Transverse colon (tissue), 4 donors: ENCODE measurements around the gene SPEG. TPM values are rescaled to one million over a fixed set of nuclear protein-coding genes. Genes with fewer than 3 reads are reported as not detected.
A peak's percentile ranks its signal among the peaks of the same experiment; 100 is the strongest.

Experiments
- DNase-seq: peaks from one replicate; pipeline ENCODE4 v3.0.0-alpha.2; 2019
- H3K27ac ChIP-seq, 4 donors: fragments of 200-600 bp; sonication (generic); 2 replicates each; pipeline ENCODE4 v1.5.1; 2016 to 2018; ENCODE audit warnings: inconsistent platforms in 4 of 4
- H3K27me3 ChIP-seq: fragments of 200-600 bp; sonication (generic); 2 replicates; pipeline ENCODE4 v1.5.1; 2017; ENCODE audit warnings: inconsistent platforms
- H3K36me3 ChIP-seq, 4 donors: fragments of 200-600 bp; sonication (generic); 2 replicates each; pipeline ENCODE4 v1.5.1; 2017 to 2019; ENCODE audit warnings: inconsistent platforms in 4 of 4
- H3K4me1 ChIP-seq, 4 donors: fragments of 200-600 bp; sonication (generic); 2 replicates each; pipeline ENCODE4 v1.5.1; 2017 to 2020; ENCODE audit warnings: inconsistent platforms in 4 of 4
- H3K4me3 ChIP-seq, 4 donors: fragments of 200-600 bp; sonication (generic); 1 replicate in 1 of 4; 2 replicates in 3 of 4; pipeline versions ENCODE4 v1.5.1 to v1.6.1; 2017 to 2019; ENCODE audit warnings: inconsistent platforms in 4 of 4
- H3K9me3 ChIP-seq, 2 donors: fragments of 200-600 bp; sonication (generic); 2 replicates each; pipeline ENCODE4 v1.5.1; 2017 to 2019; ENCODE audit warnings: inconsistent platforms in 2 of 2
- CTCF ChIP-seq, 5 experiments: fragments of 200-600 bp in 3 of 5; fragments of 450-650 bp in 2 of 5; sonication (generic) in 3 of 5; IDR thresholded peaks; 1 replicate in 2 of 5; 2 replicates in 3 of 5; pipeline ENCODE4 v1.5.1; 2016 to 2017; ENCODE audit warnings: antibody characterized with exemption in 5 of 5, inconsistent platforms in 3 of 5, mild to moderate bottlenecking in 2 of 5, moderate library complexity in 1 of 5
- EP300 ChIP-seq: sonication (generic); formaldehyde crosslinking; IDR thresholded peaks from one replicate; pipeline ENCODE4 v1.6.1; 2017; ENCODE audit warnings: antibody characterized with exemption, low read depth
- POLR2A ChIP-seq: fragments of 450-650 bp; IDR thresholded peaks from one replicate; pipeline ENCODE4 v1.6.1; 2016; ENCODE audit warnings: antibody characterized with exemption, mild to moderate bottlenecking, moderate library complexity
- POLR2AphosphoS5 ChIP-seq, 3 donors: sonication (generic); formaldehyde crosslinking; IDR thresholded peaks; one replicate each; pipeline ENCODE4 v1.6.1; 2016; ENCODE audit warnings: antibody characterized with exemption in 3 of 3
- WGBS, 2 donors: methylation state at CpG; one replicate each; pipeline ENCODE4 v1.1.5; 2018; ENCODE audit warnings: low coverage in 1 of 2; 5-methylcytosine and 5-hydroxymethylcytosine counted together
- in situ Hi-C, 4 donors: fragments of 200-750 bp; cut with MboI; loops; one replicate each; pipeline versions ENCODE4 v1.15.0 to v1.15.1; 2017; ENCODE audit warnings: low sequenced_read_pairs in 3 of 4, low pct_ligation_motif_present in 1 of 4, low pct_unique_long_range_greater_than_20kb in 1 of 4
- intact Hi-C: fragments of 100-400 bp; cut with DNase I; formaldehyde crosslinking; loops from one replicate; pipeline ENCODE4 v1.15.1; 2023; ENCODE audit warnings: low total_unique reads
- total RNA-seq, 4 donors: library from RNA; depleted of rRNA; stranded (reverse); fragments of >200 nt; gene quantifications; one replicate each; pipeline ENCODE4 v1.1.0, GENCODE V29; 2016

Gene SPEG
- total RNA-seq, 4 donors from 2014 or later: 26.5 to 95.8 (median 48.5) TPM

- in situ Hi-C loops (no loop called here), intact Hi-C loops (no loop called here)
- no peaks in the 10 kb centered on the region for H3K27me3 ChIP-seq
- 60 to 69% methylated on average over 1 to 7 of the region's 7 CpGs for WGBS, 2 donors
- DNase-seq: peak; percentile 7
- no peaks in the 10 kb centered on the region for H3K36me3 ChIP-seq
- H3K4me3 ChIP-seq: no peak overlapping the region
- H3K4me1 ChIP-seq: peaks cover 0 to 2% (median 0%) of the 10 kb centered on the region in 4 donors
- H3K27ac ChIP-seq: peak overlapping the region in 3 of 4 donors; percentile 89 to 96 (median 89)
- no peaks in the 10 kb centered on the region for H3K9me3 ChIP-seq
- TF ChIP-seq POLR2AphosphoS5 (IDR thresholded peaks at IDR 0.05): peak in 1 of 3 donors; percentile 28
- no peak for TF ChIP-seq POLR2A
Measured at GRCh38 chr2:219426534-219427136, 8.0 kb upstream of the SPEG start.

GRCh38 chr2:219428469-219428868 is 6.2 kb upstream of the SPEG start:
- H3K4me1 ChIP-seq: peaks cover 0 to 2% (median 0%) of the 10 kb centered on the region in 4 donors
- no peak for DNase-seq
- no peaks in the 10 kb centered on the region for H3K36me3 ChIP-seq
- TF ChIP-seq POLR2A (no peak), POLR2AphosphoS5 (IDR thresholded peaks at IDR 0.05) (peak in 1 of 3 donors; percentile 28)
- H3K27me3 ChIP-seq: peaks cover under 1% of the 10 kb centered on the region
- intact Hi-C loops (no loop called here), in situ Hi-C loops (no loop called here)
- no peaks in the 10 kb centered on the region for H3K9me3 ChIP-seq
- H3K4me3 ChIP-seq: no peak overlapping the region
- H3K27ac ChIP-seq: peak overlapping the region; percentile 31 to 96 (median 89)

DNA sequence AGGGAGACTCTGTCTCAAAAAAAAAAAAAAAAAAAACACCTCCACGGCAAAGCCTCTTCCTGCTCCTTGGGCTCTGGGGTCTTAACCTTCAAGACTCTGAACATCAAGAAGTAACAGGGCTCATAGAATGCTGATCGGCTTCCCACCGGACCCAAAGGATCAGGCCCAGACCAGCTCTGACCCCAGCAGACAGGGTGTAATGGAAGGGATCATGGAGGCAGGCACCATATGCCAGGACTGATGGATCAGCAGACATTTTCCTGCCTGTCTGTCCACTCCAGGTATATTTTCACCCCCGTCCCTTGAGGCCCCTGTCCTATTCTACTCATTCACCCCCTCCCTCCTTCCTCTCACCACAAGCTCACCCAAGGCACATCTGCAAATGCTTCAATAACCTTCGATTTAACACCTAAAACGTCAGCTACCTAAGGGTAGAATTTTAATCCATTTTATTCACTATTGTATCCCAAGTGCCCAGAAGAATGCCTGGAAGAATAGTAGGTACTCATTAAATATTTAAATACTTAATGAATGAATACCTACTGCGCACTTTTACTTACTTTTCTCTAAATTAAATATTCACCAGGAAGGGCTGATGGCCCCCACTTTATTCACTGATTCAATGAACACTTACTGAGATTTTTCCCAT is 4.6 kb upstream of the SPEG start:
- no peak for TF ChIP-seq EP300
- TF ChIP-seq POLR2A: no peak
- peak; percentile 18 to 77 (median 75) for TF ChIP-seq POLR2AphosphoS5 (IDR thresholded peaks at IDR 0.05)
- no peak for TF ChIP-seq CTCF (IDR thresholded peaks at IDR 0.05)
- intact Hi-C loops (no loop called here), in situ Hi-C loops (no loop called here)
- WGBS, 2 donors: 83 to 88% methylated on average over 3 to 7 of the region's 7 CpGs
- Histone ChIP-seq H3K4me1 (peaks cover 0 to 9% (median 6%) of the 10 kb centered on the region in 4 donors), H3K9me3 (no peaks in the 10 kb centered on the region), H3K27ac (peak overlapping the region; percentile 15 to 96 (median 78)), H3K36me3 (no peaks in the 10 kb centered on the region), H3K4me3 (no peak overlapping the region), H3K27me3 (peaks cover 17% of the 10 kb centered on the region)
- no peak for DNase-seq

DNA sequence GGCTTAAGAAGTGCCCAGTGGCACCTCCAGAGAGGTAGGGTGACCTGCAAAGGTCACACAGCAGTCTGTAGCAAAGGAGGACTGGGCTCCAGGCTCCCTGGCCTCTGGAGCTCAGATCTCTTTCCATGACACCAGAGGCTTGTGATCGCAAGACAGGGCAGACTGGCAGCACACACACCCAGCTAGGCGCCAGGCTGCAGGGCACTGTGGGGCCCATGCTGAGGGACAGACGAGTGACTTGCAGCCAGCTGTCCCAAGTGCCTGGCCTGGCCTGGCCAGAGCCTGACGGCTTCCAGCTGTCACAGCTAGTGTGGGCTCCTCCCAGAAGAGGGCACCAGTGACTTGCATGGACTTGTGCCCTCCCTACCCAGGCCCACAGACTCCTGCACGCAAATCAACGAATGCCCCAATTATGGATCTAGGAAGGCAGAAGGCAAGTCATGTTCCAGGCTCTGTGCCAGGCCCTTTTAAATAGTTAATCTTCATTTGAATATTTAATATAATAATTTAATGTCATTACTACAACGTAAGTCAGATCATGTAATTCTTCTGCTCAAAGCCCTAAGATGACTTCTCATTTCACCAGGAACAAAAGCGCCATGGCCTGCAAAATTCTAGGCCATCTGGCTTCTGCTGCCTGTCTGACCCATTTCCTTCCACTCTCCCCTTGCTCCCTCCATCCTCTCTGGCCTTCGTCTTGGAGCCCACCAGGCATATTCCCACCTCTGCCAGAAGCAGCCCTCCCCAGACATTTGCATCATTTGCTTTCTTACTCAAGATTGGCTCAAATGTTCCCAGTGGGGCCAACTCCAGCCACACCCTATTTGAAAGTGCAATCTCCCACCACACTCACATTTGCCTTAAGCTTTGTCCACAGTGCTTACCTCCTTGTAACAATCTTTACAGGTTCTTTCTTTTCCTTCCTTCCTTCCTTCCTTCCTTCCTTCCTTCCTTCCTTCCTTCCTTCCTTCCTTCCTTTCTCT is 3.7 kb upstream of the SPEG start:
- 44 to 49% methylated on average over 3 to 9 of the region's 9 CpGs for WGBS, 2 donors
- intact Hi-C loops: no loop called here
- Histone ChIP-seq H3K4me3 (no peak overlapping the region), H3K4me1 (peaks cover 6 to 14% (median 10%) of the 10 kb centered on the region in 4 donors), H3K27me3 (peaks cover 25% of the 10 kb centered on the region), H3K27ac (peak overlapping the region; percentile 15 to 96 (median 78)), H3K36me3 (no peaks in the 10 kb centered on the region), H3K9me3 (no peaks in the 10 kb centered on the region)
- no peak for DNase-seq
- in situ Hi-C loops: no loop called here
- peak; percentile 9 for TF ChIP-seq POLR2A
- TF ChIP-seq EP300: no peak
- no peak for TF ChIP-seq CTCF (IDR thresholded peaks at IDR 0.05)
- peak in 2 of 3 donors; percentile 73 to 79 for TF ChIP-seq POLR2AphosphoS5 (IDR thresholded peaks at IDR 0.05)
